Neutrophil (primary cell): ENCODE data around the gene CRADD.

Source experiments
- H3K27ac ChIP-seq: fragments of 200-600 bp; sonication (generic); 2 replicates; pipeline ENCODE4 v1.5.1; 2016; ENCODE audit warnings: mild to moderate bottlenecking, moderate library complexity
- H3K27me3 ChIP-seq: fragments of 200-600 bp; sonication (generic); 2 replicates; pipeline ENCODE4 v1.6.0; 2016; ENCODE audit warnings: mild to moderate bottlenecking
- H3K36me3 ChIP-seq: fragments of 200-600 bp; sonication (generic); 2 replicates; pipeline ENCODE4 v1.5.1; 2017
- H3K4me1 ChIP-seq, 2 experiments: fragments of 200-600 bp in 1 of 2; sonication (generic) in 1 of 2; 1 replicate in 1 of 2; 2 replicates in 1 of 2; pipeline versions ENCODE4 v1.5.1 to v1.6.1; 2013 to 2016; ENCODE audit warnings: low read depth in 1 of 2, low read length in 1 of 2, mild to moderate bottlenecking in 1 of 2, moderate library complexity in 1 of 2; ENCODE audit not compliant: control insufficient read depth in 1 of 2, insufficient read depth in 1 of 2
- H3K4me3 ChIP-seq, 2 experiments: fragments of 200-600 bp in 1 of 2; sonication (generic) in 1 of 2; 1 replicate in 1 of 2; 2 replicates in 1 of 2; pipeline ENCODE4 v1.5.1; 2013 to 2016; ENCODE audit warnings: low read depth in 1 of 2, low read length in 1 of 2, mild to moderate bottlenecking in 1 of 2, moderate library complexity in 1 of 2
- H3K9me3 ChIP-seq: fragments of 200-600 bp; sonication (generic); 2 replicates; pipeline ENCODE4 v1.5.1; 2016
- CTCF ChIP-seq: fragments of 200-600 bp; sonication (generic); IDR thresholded peaks from 2 replicates; pipeline ENCODE4 v1.5.1; 2016; ENCODE audit warnings: antibody characterized with exemption

The CRADD gene

GRCh38 chr12:93886533-93887511 is 209.6 kb downstream of the CRADD start:
- H3K27ac ChIP-seq = no peak overlapping the region
- no peaks in the 10 kb centered on the region for H3K4me1 ChIP-seq

GRCh38 chr12:93888964-93889363 is 211.8 kb downstream of the CRADD start:
- TF ChIP-seq CTCF = no peak

More at GRCh38 chr12:93886533-93887511, 209.6 kb downstream of the CRADD start:
- TF ChIP-seq CTCF = no peak
- no peaks in the 10 kb centered on the region for H3K36me3 ChIP-seq
- H3K27me3 ChIP-seq = no peaks in the 10 kb centered on the region
- H3K4me3 ChIP-seq = no peak overlapping the region
- no peaks in the 10 kb centered on the region for H3K9me3 ChIP-seq

GRCh38 chr12:93889516-93890212 is 212.5 kb downstream of the CRADD start:
- Histone ChIP-seq H3K9me3 (no peaks in the 10 kb centered on the region), H3K27me3 (peaks cover 4% of the 10 kb centered on the region), H3K36me3 (no peaks in the 10 kb centered on the region), H3K4me3 (no peak overlapping the region), H3K27ac (no peak overlapping the region), H3K4me1 (no peaks in the 10 kb centered on the region)
- no peak for TF ChIP-seq CTCF

More at GRCh38 chr12:93888964-93889363, 211.8 kb downstream of the CRADD start:
- Histone ChIP-seq H3K4me1 (no peaks in the 10 kb centered on the region), H3K4me3 (no peak overlapping the region), H3K27ac (no peak overlapping the region), H3K27me3 (no peaks in the 10 kb centered on the region), H3K36me3 (no peaks in the 10 kb centered on the region), H3K9me3 (no peaks in the 10 kb centered on the region)

GRCh38 chr12:93892423-93893268 is 215.5 kb downstream of the CRADD start:
- no peak overlapping the region for H3K27ac ChIP-seq
- H3K36me3 ChIP-seq = no peaks in the 10 kb centered on the region
- no peak overlapping the region for H3K4me3 ChIP-seq
- H3K4me1 ChIP-seq = no peaks in the 10 kb centered on the region
- H3K9me3 ChIP-seq = no peaks in the 10 kb centered on the region
- peaks cover 5% of the 10 kb centered on the region for H3K27me3 ChIP-seq
- TF ChIP-seq CTCF = no peak

GRCh38 chr12:93894391-93895088 is 217.4 kb downstream of the CRADD start:
- Histone ChIP-seq H3K27ac (no peak overlapping the region), H3K36me3 (no peaks in the 10 kb centered on the region), H3K9me3 (no peaks in the 10 kb centered on the region), H3K27me3 (peaks cover 5% of the 10 kb centered on the region), H3K4me3 (no peak overlapping the region), H3K4me1 (no peaks in the 10 kb centered on the region)
- TF ChIP-seq CTCF = no peak
